HG03432 (cell line): ENCODE results near the gene AHSG.
"Not testable (repeated sequence)": the region's sequence is repeated elsewhere in the genome, so short reads cannot be mapped to it uniquely, and the experiment has no call there.

Experiments
- ATAC-seq: cut with Tn5 transposase; IDR thresholded peaks from one replicate; pipeline ENCODE4 v1.9.1; 2021; ENCODE audit warnings: mild to moderate bottlenecking, moderate library complexity; ENCODE audit not compliant: unreplicated experiment

Gene AHSG

GRCh38 chr3:186612721-186613636 lies at the start of gene AHSG:
AHSG (plus strand) TSS chr3:186613060; CDS start chr3:186613142, 82 bp downstream.
- ATAC-seq = no peak

GRCh38 chr3:186564586-186564985 lies 48.3 kb upstream of the AHSG start:
- no peak for ATAC-seq

- no peak for ATAC-seq
These were observed 46.1 kb upstream of the AHSG start for GRCh38 chr3:186566772-186567071.

GRCh38 chr3:186567072-186567921 lies 45.6 kb upstream of the AHSG start, which contains the start of gene TBCCD1:
TBCCD1 (minus strand) TSS chr3:186567339; CDS start chr3:186564329, 3,010 bp downstream.
- ATAC-seq = peak; percentile 54

GRCh38 chr3:186569361-186569760 lies 43.5 kb upstream of the AHSG start:
- not testable (repeated sequence) for ATAC-seq

GRCh38 chr3:186569779-186570095 lies 43.1 kb upstream of the AHSG start:
- ATAC-seq = no peak

- ATAC-seq = peak; percentile 86
These were observed 42.5 kb upstream of the AHSG start, which contains the start of gene DNAJB11 for GRCh38 chr3:186570096-186570940. DNAJB11 (plus strand) TSS chr3:186570720; CDS start chr3:186570898, 178 bp downstream.

- no peak for ATAC-seq
These were observed 41.8 kb upstream of the AHSG start for GRCh38 chr3:186570941-186571643.

- ATAC-seq = no peak
These were observed 41.2 kb upstream of the AHSG start for GRCh38 chr3:186571644-186572013.

- no peak for ATAC-seq
These were observed 35.3 kb upstream of the AHSG start for GRCh38 chr3:186577521-186577920.

GRCh38 chr3:186580785-186581184 lies 32.1 kb upstream of the AHSG start:
- no peak for ATAC-seq

GRCh38 chr3:186582541-186582940 lies 30.3 kb upstream of the AHSG start:
- ATAC-seq = no peak

- ATAC-seq = no peak
These were observed 29.0 kb upstream of the AHSG start for GRCh38 chr3:186583831-186584230.

GRCh38 chr3:186586245-186586644 lies 26.6 kb upstream of the AHSG start:
- ATAC-seq = not testable (repeated sequence)

GRCh38 chr3:186587183-186587582 lies 25.7 kb upstream of the AHSG start:
- ATAC-seq = no peak

GRCh38 chr3:186588632-186589031 lies 24.2 kb upstream of the AHSG start:
- no peak for ATAC-seq

GRCh38 chr3:186589121-186589520 lies 23.7 kb upstream of the AHSG start:
- ATAC-seq = no peak

- ATAC-seq = no peak
These were observed 22.8 kb upstream of the AHSG start for GRCh38 chr3:186589856-186590579.

- no peak for ATAC-seq
These were observed 22.1 kb upstream of the AHSG start for GRCh38 chr3:186590580-186591295.
